GM12801 (cell line): Measurements from ENCODE around the gene CLEC4G.

ENCODE experiments used
- TF ChIP-seq, protein P1 (sequence below): IDR thresholded peaks from one replicate; pipeline ENCODE4 v1.5.1; 2011; ENCODE audit warnings: control low read depth; ENCODE audit not compliant: insufficient read length; ENCODE audit errors: extremely low read depth

CLEC4G gene

DNA sequence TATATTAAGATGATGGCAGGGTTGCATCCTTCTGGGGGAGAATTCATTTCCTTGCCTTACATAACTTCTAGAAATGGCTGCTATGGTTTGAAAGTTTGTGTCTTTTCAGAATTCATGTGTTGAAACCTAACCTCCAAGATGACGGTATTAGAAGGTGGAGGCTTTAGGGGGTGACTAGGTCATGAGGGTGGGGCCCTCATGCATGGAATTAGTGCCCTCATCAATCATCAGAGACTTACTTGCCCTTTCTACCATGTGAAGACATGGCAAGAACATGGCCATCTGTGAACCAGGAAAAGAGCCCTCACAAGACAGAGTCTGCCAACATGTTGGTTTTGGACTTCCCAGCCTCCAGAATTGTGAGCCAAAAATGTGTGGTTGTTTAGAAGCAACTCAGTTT is 15.1 kb downstream of the CLEC4G start:
- TF ChIP-seq, protein P1, sequence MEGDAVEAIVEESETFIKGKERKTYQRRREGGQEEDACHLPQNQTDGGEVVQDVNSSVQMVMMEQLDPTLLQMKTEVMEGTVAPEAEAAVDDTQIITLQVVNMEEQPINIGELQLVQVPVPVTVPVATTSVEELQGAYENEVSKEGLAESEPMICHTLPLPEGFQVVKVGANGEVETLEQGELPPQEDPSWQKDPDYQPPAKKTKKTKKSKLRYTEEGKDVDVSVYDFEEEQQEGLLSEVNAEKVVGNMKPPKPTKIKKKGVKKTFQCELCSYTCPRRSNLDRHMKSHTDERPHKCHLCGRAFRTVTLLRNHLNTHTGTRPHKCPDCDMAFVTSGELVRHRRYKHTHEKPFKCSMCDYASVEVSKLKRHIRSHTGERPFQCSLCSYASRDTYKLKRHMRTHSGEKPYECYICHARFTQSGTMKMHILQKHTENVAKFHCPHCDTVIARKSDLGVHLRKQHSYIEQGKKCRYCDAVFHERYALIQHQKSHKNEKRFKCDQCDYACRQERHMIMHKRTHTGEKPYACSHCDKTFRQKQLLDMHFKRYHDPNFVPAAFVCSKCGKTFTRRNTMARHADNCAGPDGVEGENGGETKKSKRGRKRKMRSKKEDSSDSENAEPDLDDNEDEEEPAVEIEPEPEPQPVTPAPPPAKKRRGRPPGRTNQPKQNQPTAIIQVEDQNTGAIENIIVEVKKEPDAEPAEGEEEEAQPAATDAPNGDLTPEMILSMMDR = no peak

DNA sequence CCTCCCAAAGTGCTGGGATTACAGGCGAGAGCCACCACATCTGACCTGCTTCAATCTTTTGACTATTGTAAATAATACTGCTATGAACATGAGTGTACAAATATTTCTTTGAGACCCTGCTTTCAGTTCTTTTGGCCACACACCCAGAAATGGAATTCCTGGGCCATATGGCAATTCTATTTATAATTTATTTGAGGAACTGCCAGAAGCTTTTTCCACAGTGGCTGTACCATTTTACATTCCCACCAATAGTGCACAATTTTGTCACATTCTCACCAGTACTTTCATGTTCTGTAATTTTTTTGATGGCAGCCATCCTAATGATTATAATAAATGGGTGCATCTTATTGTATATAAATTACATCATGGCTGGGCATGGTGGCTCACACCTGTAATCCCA is 16.2 kb downstream of the CLEC4G start:
- TF ChIP-seq, protein P1 = no peak

DNA sequence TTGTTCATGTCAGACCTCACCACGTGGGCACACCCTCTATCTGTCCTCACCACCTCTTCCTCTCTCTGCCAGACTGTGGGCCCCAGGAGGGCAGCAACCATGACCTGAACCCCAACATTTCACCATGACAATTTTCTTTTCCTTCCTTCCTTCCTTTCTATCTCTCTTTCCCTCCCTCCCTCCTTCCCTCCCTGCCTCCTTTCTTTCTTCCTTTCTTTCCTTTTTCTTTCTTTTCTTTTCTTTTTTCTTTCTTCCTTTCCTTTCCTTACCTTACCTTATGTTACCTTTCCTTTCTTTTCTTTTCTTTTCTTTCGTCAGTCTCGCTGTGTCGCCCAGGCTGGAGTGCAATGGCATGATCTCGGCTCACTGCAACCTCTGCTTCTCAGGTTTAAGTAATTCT is 21.3 kb downstream of the CLEC4G start:
- TF ChIP-seq, protein P1 = no peak

DNA sequence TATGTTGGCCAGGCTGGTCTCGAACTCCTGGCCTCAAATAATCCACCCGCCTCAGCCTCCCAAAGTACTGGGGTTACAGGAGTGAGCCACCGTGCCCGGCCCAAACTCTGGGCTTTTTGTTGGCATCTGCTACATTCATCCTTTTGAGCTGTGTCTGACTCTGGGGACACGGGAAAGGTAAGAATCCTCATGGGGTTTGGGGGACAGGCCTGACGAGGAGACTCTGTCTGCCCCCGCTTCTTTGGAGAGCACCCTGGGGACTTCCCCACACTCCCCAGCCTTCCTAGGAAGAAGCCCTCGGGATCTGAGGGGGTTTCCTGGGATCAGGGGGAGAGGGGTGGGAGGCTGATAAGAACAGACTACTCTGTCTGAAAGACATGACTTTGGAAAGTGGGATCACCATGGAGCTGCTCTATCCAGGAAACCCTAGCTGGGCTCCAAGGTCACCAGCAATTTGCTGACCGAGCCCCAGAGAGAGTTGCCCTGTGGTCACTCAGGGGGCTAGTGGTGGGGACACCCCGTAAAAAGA is 21.9 kb downstream of the CLEC4G start:
- TF ChIP-seq, protein P1 = no peak

DNA sequence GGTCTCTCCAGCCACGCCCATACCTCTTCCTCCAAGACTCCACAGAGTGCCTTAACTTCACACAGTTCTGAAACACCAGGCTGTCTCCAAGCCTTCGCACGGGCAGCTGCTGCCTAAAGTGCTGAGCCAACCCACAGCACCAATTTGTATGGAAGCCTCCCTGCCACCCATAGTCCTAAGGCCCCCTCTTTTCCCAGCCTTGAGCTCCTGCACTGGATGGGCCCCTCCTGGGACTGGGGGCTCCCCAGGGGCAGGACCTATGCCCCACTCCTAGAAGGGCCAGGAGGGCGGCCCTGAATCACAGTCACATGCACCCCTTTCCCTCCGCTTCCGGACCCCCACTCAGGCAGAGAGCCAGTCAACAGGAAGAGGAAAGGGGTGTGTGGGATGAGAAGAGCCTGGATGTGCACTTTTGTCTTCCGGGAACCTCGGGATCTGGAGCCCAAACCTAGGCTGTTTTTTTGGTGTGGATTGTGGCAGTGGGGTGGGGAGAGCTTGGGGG is 24.9 kb downstream of the CLEC4G start:
- TF ChIP-seq, protein P1 = no peak

DNA sequence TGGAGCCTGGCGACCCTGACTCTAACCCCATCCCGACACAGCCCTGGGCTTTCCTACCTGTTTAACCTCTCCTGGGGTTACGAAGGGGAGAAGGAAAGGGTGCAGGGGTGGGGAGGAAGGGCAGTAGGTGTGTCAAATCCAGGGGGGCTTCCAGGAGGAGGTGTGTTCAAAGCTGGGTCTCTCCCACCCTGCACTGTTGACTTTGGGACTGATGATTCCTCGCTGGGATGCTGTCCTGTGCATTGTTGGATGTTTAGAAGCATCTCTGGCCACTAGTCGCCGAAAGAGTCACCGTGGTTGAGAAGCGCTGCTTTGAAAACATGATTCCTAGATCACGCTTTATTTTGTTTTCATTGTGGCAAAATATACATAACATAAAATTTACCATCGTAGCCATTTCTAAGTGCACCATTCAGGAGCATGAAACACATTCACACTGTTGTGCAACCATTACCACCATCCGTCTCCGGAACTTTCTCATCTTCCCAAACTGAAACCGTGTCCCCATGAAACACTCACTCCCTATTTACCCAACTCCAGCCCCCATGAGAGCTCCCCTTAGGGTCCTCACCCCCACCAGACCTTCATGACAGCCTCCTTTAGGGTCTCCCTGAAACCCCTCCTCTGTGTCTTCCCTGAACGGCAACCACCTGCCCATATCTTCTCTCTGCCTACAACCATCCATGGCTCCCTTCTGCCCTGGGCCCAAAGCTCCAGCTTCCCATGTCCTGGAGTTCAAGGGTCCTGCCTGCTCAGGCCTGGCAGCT is 25.5 kb downstream of the CLEC4G start:
- TF ChIP-seq, protein P1 = no peak

DNA sequence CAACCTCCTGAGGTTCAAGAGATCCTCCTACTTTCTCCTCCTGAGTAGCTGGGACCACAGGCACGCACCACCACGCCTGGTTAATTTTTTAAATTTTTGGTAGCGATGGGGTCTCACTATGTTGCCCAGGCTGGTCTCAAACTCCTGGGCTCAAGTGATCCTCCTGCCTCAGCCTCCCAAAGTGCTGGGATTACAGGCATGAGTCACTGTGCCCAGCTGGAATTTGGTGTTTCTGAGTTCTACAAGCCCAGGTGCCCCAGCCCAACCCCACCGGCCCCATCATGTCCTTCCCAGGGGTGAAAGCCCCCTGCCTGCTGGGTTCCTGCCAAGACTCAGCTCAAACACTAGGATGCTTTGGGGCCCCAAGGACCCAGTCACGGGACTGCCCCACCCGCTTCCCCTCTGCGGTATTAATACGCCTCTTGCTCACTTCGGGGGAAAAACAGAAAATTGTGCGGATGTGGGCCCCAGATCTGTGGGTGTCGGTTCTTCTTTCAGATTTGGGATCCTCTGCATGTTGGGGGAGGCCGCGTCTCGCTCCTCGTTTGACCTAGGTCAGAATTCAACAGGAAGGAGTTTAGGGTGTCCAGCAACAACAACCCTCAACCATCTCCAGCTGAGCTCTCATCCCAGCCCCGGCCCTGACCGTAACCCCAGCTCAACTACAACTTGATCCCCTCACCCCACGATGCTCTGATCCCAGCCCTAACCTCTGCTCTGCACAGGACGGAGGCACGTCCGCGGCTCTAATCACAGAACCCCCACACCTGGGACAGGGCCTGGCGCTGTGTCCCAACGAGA is 26.3 kb downstream of the CLEC4G start:
- TF ChIP-seq, protein P1 = no peak
